ENCODE measurements around the gene AWAT2.

AWAT2 gene

DNA sequence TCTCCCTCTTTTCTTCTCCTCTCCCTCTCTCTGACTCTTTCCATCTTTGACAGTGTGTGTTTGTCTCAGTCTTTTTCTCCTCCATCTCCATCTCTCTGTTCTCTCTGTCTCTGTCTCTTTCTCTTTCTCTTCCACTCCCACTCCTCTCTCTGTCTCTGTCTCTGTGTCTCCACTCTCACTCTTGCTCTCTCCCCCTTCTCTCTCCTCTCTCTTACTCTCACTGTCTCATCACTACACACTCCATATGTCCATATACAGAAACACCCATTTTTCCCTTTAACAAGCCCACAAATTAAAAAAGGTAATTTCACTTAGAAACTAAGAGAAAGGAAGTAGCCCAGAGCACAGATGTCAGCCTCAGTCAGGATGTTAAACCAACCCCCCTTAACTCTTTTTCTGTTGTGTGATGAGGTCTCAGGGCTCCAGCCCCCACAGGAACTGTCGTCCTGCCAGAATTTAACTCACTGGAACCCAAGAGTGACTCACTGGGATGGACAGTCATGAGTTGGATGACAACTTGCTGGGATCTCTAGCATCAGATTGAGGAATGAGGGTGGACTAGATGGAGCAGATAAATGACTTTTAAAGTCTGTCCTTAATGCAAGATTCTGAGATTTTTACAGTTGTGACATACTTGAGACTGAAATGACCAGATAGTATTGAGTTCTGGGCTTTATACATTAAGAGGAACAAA is 40.0 kb upstream of the AWAT2 start (continued):
- TF ChIP-seq ISL1 (CRISPR knock-in tag; IDR thresholded peaks at IDR 0.05) = no peak
- TF ChIP-seq TCF4 (CRISPR knock-in tag; IDR thresholded peaks at IDR 0.05; ENCODE audit: borderline replicate concordance) = no peak
- no peak for TF ChIP-seq ZC3H10 (CRISPR knock-in tag; IDR thresholded peaks at IDR 0.05)
- no peak for TF ChIP-seq PPARA (CRISPR knock-in tag; IDR thresholded peaks at IDR 0.05; ENCODE audit: borderline replicate concordance)
- no peak for TF ChIP-seq ZNF70 (CRISPR knock-in tag; IDR thresholded peaks at IDR 0.05)
- TF ChIP-seq SNAI2 (CRISPR knock-in tag; IDR thresholded peaks at IDR 0.05) = no peak
- TF ChIP-seq OSR1 (CRISPR knock-in tag; IDR thresholded peaks at IDR 0.05) = no peak
- no peak for TF ChIP-seq ZNF8 (CRISPR knock-in tag; IDR thresholded peaks at IDR 0.05)
- no peak for TF ChIP-seq CSDC2 (CRISPR knock-in tag; IDR thresholded peaks at IDR 0.05)
- no peak for TF ChIP-seq ARNTL (CRISPR knock-in tag; IDR thresholded peaks at IDR 0.05; ENCODE audit: borderline replicate concordance, low read depth)

DNA sequence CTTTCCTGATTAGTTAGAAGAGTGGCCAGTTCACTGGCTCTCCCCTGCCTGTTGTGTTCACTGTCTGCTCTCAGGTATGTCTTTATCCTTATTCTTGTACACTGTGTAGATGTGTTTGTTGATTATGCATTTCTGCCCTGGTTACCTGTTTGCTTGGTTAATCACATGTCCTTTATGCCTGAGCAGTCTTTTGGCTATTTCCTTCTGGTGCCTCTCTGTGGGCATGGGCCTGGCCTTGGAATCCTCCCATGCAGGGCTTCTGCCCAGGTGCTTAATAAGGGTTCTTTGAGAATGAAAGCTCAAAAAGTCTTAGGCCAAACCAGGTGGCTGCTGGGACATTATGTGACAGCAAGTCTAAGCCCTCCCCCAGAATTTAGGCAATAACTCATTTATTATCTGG is 39.0 kb upstream of the AWAT2 start:
- no peak for TF ChIP-seq RARB (CRISPR knock-in tag; IDR thresholded peaks at IDR 0.05)
- no peak for TF ChIP-seq ZFP30 (CRISPR knock-in tag; IDR thresholded peaks at IDR 0.05)
- TF ChIP-seq ZC3H10 (CRISPR knock-in tag; IDR thresholded peaks at IDR 0.05) = no peak
- no peak for TF ChIP-seq ARNTL (CRISPR knock-in tag; IDR thresholded peaks at IDR 0.05; ENCODE audit: borderline replicate concordance, low read depth)
- TF ChIP-seq GLIS3 (CRISPR knock-in tag; IDR thresholded peaks at IDR 0.05) = no peak
- no peak for TF ChIP-seq BACH2 (CRISPR knock-in tag; IDR thresholded peaks at IDR 0.05; ENCODE audit: borderline replicate concordance)
- no peak for TF ChIP-seq ZNF565 (CRISPR knock-in tag; conservative IDR thresholded peaks at IDR 0.05; ENCODE audit: low read depth)
- TF ChIP-seq, protein P1, sequence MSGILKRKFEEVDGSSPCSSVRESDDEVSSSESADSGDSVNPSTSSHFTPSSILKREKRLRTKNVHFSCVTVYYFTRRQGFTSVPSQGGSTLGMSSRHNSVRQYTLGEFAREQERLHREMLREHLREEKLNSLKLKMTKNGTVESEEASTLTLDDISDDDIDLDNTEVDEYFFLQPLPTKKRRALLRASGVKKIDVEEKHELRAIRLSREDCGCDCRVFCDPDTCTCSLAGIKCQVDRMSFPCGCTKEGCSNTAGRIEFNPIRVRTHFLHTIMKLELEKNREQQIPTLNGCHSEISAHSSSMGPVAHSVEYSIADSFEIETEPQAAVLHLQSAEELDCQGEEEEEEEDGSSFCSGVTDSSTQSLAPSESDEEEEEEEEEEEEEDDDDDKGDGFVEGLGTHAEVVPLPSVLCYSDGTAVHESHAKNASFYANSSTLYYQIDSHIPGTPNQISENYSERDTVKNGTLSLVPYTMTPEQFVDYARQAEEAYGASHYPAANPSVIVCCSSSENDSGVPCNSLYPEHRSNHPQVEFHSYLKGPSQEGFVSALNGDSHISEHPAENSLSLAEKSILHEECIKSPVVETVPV (CRISPR knock-in tag; IDR thresholded peaks at IDR 0.05) = no peak
- TF ChIP-seq ESRRG (CRISPR knock-in tag; IDR thresholded peaks at IDR 0.05) = no peak
- TF ChIP-seq, protein P2, sequence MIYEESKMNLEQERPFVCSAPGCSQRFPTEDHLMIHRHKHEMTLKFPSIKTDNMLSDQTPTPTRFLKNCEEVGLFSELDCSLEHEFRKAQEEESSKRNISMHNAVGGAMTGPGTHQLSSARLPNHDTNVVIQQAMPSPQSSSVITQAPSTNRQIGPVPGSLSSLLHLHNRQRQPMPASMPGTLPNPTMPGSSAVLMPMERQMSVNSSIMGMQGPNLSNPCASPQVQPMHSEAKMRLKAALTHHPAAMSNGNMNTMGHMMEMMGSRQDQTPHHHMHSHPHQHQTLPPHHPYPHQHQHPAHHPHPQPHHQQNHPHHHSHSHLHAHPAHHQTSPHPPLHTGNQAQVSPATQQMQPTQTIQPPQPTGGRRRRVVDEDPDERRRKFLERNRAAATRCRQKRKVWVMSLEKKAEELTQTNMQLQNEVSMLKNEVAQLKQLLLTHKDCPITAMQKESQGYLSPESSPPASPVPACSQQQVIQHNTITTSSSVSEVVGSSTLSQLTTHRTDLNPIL (CRISPR knock-in tag; IDR thresholded peaks at IDR 0.05; ENCODE audit: low read depth) = no peak
- TF ChIP-seq PPARA (CRISPR knock-in tag; IDR thresholded peaks at IDR 0.05; ENCODE audit: borderline replicate concordance) = no peak
- TF ChIP-seq, protein P3, sequence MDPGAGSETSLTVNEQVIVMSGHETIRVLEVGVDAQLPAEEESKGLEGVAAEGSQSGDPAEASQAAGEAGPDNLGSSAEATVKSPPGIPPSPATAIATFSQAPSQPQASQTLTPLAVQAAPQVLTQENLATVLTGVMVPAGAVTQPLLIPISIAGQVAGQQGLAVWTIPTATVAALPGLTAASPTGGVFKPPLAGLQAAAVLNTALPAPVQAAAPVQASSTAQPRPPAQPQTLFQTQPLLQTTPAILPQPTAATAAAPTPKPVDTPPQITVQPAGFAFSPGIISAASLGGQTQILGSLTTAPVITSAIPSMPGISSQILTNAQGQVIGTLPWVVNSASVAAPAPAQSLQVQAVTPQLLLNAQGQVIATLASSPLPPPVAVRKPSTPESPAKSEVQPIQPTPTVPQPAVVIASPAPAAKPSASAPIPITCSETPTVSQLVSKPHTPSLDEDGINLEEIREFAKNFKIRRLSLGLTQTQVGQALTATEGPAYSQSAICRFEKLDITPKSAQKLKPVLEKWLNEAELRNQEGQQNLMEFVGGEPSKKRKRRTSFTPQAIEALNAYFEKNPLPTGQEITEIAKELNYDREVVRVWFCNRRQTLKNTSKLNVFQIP (CRISPR knock-in tag; IDR thresholded peaks at IDR 0.05; ENCODE audit: borderline replicate concordance, low read depth) = no peak
- TF ChIP-seq, protein P4, sequence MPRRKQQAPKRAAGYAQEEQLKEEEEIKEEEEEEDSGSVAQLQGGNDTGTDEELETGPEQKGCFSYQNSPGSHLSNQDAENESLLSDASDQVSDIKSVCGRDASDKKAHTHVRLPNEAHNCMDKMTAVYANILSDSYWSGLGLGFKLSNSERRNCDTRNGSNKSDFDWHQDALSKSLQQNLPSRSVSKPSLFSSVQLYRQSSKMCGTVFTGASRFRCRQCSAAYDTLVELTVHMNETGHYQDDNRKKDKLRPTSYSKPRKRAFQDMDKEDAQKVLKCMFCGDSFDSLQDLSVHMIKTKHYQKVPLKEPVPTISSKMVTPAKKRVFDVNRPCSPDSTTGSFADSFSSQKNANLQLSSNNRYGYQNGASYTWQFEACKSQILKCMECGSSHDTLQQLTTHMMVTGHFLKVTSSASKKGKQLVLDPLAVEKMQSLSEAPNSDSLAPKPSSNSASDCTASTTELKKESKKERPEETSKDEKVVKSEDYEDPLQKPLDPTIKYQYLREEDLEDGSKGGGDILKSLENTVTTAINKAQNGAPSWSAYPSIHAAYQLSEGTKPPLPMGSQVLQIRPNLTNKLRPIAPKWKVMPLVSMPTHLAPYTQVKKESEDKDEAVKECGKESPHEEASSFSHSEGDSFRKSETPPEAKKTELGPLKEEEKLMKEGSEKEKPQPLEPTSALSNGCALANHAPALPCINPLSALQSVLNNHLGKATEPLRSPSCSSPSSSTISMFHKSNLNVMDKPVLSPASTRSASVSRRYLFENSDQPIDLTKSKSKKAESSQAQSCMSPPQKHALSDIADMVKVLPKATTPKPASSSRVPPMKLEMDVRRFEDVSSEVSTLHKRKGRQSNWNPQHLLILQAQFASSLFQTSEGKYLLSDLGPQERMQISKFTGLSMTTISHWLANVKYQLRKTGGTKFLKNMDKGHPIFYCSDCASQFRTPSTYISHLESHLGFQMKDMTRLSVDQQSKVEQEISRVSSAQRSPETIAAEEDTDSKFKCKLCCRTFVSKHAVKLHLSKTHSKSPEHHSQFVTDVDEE (CRISPR knock-in tag; IDR thresholded peaks at IDR 0.05) = no peak
- TF ChIP-seq TCF4 (CRISPR knock-in tag; IDR thresholded peaks at IDR 0.05; ENCODE audit: borderline replicate concordance) = no peak
- peak; percentile 14 for ATAC-seq

DNA sequence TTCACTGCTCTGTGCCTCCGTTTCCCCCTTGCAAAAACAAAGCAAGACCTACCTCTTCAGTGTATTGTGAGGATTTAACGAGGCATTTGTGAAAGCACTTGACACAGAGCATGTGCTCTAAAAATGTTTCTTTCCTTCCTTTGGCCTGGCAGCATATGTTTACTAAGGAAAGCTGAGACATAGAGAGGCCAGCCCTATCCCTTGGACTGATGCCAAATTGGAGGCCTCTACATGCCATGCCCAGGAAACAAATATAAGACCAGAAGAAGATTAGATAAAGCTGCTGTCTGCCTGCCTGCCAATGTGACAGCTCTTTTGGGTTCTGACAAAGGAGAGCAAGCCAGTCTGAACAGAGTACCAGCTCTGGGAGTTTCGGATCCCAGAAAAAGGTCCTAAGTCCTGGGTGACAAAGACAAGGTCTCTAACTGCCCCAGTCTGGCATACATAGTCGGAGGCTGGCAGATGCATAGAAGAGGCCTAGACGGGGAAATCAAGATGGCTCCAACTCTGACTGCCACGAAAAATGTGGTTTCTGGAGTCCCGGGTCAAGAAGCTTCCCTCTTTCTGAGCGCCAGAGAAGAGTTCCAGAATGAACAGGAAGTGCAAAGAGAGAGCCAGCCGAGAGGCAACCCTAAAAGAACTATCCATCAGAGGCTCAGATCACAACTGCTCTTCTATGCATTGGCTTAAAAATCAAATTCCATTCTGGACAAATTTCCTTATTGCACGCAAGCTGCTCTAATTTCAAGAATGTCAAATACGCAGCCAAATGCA is 38.3 kb upstream of the AWAT2 start:
- peak; percentile 58 for ATAC-seq
- TF ChIP-seq ZNF8 (CRISPR knock-in tag; IDR thresholded peaks at IDR 0.05) (no peak), ZC3H10 (CRISPR knock-in tag; IDR thresholded peaks at IDR 0.05) (no peak), ZNF565 (CRISPR knock-in tag; conservative IDR thresholded peaks at IDR 0.05; ENCODE audit: low read depth) (no peak)
- TF ChIP-seq, protein P3 (CRISPR knock-in tag; IDR thresholded peaks at IDR 0.05; ENCODE audit: borderline replicate concordance, low read depth) = no peak
